Left lobe of liver (tissue), 2 donors: ENCODE data around the gene PLCH1. TPM values are rescaled to one million over a fixed set of nuclear protein-coding genes. Genes with fewer than 3 reads are reported as not detected.

ENCODE experiments used
- ATAC-seq: fragments of 200-7000 bp; cut with Tn5 transposase; one replicate; pipeline ENCODE4 v1.9.1; 2020; ENCODE audit warnings: mild to moderate bottlenecking, moderate library complexity
- DNase-seq: peaks from one replicate; pipeline ENCODE4 v3.0.0-alpha.2; 2020; ENCODE audit warnings: low spot score
- total RNA-seq: library from RNA; stranded (reverse); gene quantifications from one replicate; pipeline ENCODE4 v1.2.1, GENCODE V29; 2021
- donor health status: DM: no; HTN: no; CAD: no; lungs with moderate emphysema.
- donor health status: DM: no; HTN: yes; CAD: no.

PLCH1 gene
- total RNA-seq, 1 donor from 2014 or later, result 0.08 TPM

- ATAC-seq (peak; percentile 27), DNase-seq (no peak)
Measured at GRCh38 chr3:155745795-155746550, 1.1 kb upstream of the PLCH1 start.

DNA sequence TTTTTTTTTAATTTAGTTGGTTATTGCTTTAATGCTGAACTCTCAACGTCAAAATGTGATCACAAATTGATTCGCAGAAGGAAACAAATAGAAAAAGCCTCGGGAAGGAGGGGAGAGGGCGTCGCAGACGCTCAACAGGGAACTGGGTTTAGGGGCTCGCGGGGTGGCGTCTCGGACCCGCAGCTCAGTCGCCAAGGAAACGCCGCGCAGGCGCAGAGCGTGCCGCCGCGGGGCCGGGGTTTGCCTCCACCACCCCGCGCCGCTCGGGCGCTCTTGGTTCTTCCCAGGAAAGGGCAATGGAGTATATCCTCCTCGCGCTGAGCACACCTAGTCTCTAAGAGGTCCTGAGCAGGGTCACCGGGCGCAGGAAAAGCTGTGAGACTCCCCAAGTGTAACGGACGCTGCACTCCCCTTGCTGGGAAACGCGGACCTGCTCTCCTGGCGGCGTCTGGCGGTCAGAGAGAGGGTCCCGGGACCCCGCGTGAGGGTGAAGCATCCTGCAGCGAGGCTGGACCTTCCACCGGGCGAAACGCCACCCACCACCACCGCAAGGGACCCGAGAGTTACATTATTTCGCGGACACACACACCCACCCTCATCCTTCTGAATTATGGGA, 753 bp downstream of the PLCH1 start:
- DNase-seq, result peak; percentile 54
- ATAC-seq, result peak; percentile 83

DNA sequence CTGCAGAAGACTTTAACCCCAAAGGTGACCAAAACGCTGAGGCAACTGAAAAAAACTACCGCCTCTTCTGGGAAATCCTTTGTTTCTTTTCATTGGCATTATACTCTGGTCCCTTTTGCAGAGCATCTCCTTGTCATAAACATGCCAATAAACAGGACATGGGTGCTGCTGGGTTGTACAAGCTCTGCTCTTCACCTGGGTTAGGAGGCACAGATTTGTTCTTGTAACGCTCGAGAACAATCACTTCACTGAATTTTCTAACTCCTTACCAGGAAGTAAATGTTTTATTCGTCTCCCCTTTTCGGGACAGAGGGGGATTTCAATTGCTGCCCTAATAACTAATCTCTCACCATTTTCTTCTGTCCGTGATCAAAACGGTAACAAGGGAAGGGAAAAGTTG, 1.3 kb downstream of the PLCH1 start:
- no peak for ATAC-seq
- no peak for DNase-seq

DNA sequence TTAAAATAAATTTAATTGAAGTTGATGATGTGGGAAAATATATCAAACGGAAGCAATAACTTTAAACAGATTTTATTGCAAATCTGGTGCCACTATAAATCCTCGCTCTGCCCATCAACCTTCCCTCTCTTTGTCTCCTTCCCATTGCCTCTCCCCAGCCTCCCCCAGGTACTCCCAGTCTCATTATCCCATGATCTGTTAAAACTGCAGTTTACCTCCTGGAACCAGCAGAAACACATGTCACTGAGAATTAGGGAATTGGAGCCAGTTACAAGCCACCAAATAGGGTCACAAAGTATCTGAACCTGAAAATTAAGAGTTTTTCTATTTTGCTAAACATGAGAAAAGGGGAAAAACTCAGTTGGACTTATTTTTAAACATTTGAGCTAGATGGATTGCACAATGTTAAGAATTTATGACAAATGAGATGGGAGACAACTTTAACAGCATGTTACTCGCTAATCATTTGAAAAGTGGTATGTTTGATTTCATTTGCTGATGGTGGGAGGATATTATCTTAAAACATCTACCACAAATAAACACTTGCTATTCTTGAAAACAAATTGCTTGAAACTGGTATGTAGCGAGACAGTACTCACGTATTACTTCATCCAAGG, 2.4 kb downstream of the PLCH1 start:
- DNase-seq, result no peak
- no peak for ATAC-seq

GRCh38 chr3:155741603-155742002, 3.3 kb downstream of the PLCH1 start:
- DNase-seq, result no peak
- no peak for ATAC-seq

GRCh38 chr3:155741101-155741500, 3.8 kb downstream of the PLCH1 start:
- ATAC-seq, result no peak
- no peak for DNase-seq

GRCh38 chr3:155739154-155739553, 5.7 kb downstream of the PLCH1 start:
- ATAC-seq (no peak), DNase-seq (no peak)

GRCh38 chr3:155738580-155739076, 6.2 kb downstream of the PLCH1 start:
- no peak for ATAC-seq

GRCh38 chr3:155737844-155738460, 6.9 kb downstream of the PLCH1 start:
- DNase-seq, result peak; percentile 64
- peak; percentile 100 for ATAC-seq

More at GRCh38 chr3:155738580-155739076, 6.2 kb downstream of the PLCH1 start:
- no peak for DNase-seq

- DNase-seq (no peak), ATAC-seq (no peak)
Measured at GRCh38 chr3:155736381-155736780, 8.5 kb downstream of the PLCH1 start.

DNA sequence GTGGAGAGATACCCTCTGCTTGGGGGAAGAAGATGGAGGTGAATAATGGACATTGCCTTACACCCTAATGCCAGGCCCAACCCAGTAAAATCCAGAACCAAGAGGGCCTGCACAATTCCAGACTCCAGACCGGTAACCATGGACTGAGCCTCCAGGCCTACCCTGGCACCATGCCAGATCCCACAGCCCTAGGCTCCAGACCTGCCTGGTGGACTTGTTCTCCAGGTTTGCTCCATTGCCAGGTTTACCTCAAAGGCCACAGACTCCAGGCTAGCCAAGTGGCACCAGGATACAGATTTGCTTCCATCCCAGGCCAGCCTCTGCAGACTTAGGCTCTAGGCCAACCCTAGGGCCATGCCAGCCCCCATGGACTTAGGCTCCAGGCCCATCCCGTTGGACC, 14.0 kb downstream of the PLCH1 start:
- DNase-seq (no peak), ATAC-seq (no peak)

DNA sequence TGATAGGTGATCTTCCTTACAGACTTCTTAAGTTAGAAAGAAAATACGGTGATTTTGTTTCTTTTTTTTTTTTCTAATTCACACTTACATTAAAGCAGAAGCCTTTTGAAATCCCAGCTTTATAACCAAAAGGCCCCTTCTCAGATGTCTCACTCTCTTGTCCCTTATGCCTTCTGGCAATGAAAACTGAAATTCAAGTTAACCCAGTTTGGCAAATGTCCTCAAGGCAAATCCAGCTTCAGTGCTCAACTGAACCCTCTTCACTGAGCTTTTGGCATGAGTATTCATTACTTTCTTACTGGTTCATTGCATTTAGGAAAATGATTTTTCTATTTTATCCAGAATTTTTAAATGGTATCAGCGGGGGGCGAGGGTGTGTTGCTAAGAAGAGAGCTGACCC, 17.0 kb downstream of the PLCH1 start:
- ATAC-seq (no peak), DNase-seq (no peak)

DNA sequence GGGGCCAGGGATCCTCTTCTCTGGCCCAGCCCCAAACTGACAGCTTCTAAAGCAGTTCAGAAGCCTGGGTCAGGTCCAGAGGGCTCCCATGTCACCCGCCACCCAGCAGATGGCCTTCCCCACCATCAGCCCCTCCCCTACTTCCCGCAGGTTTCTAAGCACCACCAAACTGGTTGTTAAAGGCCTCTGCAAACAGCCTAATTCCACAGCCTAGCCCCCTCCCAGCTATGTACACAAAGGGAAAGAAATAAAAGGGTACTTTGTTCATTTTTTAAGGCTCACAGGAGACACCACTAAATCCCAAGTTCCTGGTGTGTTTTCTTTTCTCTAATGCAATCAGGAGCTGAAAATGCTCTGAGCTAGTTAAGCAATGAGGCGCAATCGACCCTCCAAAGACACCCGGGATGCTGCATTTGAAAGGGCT, 30.6 kb downstream of the PLCH1 start:
- no peak for DNase-seq
- no peak for ATAC-seq

DNA sequence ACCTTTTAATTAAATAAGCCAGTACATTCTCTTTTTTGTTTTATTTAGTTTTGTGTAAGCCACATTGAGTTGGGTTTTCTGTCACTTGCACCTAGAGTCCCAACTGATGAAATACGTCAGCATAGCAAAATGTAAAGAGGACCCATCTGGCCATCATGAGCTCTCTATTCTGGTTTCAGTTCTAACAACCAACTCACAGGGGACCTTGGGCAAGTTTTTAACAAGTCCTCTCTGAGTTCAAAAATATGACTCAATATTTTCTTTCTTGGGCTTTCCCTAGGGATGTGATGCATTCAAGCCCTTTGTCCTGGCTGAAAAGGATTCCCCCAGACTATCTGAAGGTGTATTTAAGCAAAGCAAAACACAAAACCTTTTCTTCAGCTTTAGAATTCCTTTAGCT, 32.9 kb downstream of the PLCH1 start:
- ATAC-seq (no peak), DNase-seq (no peak)

GRCh38 chr3:155704771-155705559, 39.9 kb downstream of the PLCH1 start:
- no peak for DNase-seq
- no peak for ATAC-seq

DNA sequence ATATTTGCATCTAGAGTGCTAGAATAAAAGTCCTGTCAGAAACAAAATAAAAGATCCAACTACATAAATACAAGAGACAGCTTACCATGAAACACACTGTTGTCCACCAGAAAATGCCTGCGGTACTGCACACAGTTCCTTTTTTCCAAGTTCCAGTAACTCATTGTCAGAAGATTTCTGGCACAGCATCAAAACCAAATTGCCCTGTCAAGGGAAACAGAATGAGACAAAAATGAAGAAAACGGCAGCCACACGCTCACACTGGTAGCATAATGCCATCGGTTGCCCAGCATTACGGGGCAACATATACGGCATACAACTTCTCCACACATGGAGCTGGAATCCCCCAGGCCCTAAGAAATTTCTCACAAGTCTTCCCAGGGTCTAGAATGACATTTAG, 40.8 kb downstream of the PLCH1 start:
- DNase-seq, result no peak
- no peak for ATAC-seq

- ATAC-seq (no peak), DNase-seq (no peak)
Measured at GRCh38 chr3:155702745-155703591, 41.9 kb downstream of the PLCH1 start.

GRCh38 chr3:155701882-155702465, 42.9 kb downstream of the PLCH1 start:
- DNase-seq, result no peak
- peak; percentile 78 for ATAC-seq

GRCh38 chr3:155697542-155697941, 47.3 kb downstream of the PLCH1 start:
- DNase-seq, result no peak
- ATAC-seq, result no peak
